Measurements from ENCODE around the gene LNPEP.

DNA sequence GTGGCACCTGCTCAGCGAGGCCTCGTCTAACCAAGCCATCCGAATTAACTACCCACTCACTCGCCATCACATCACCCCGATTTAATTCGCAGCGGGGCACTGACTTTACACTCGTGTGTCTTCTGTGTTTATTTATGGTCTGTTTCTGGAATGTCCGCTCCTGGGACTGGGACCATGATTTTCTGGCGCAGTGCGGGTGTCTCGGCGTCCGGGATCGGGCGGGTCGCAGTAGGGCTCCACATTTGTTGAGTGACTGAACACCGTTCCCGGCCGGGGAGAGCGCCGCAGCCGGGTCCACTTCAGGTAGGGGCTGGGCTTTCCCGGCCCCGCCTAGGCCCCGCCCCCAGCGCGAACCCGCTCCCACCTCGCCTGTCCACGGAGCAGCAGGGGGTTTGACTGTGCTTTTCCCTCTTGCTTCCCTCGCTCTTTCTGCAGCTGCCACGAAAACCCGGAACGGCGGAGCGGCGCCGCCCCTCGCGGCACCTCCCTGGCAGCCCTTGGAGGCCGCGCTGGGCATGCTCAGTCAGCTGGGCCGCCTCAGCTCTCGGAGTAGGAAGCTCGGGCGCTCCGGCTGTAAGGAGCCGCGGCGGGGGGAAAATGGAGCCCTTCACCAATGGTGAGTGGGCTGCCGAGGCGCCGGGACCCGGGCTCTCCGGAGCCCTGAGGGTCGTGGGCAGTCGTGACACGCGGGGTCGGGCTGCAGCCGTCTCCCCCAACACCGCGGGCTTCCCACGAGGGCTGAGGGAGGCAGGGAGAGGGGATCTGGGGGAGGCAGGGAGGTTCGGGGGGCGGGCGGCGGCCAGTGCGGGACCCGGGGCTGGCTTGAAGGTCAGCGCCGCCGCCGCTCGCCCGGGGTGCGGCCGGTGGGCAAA lies at the start of gene LNPEP:
- TF ChIP-seq ZNF274 (IDR thresholded peaks at IDR 0.05; ENCODE audit: low read depth, low read length) (no peak), SUZ12 (IDR thresholded peaks at IDR 0.05; ENCODE audit: extremely low read depth, insufficient read depth, insufficient read length) (no peak), YY1 (IDR thresholded peaks at IDR 0.05; ENCODE audit: insufficient read depth, insufficient read length) (no peak)

All from NT2/D1 (cell line).